IMR-90 (cell line): ENCODE data around the gene ST6GALNAC5. TPM values are rescaled to one million over a fixed set of nuclear protein-coding genes. Genes with fewer than 3 reads are reported as not detected.
A peak's percentile ranks its signal among the peaks of the same experiment; 100 is the strongest.

Experiments
- ATAC-seq: fragments of 200-7000 bp; cut with Tn5 transposase; 2 replicates; pipeline ENCODE4 v1.9.1; 2020; ENCODE audit warnings: low read depth, mild to moderate bottlenecking, moderate library complexity
- BruUV-seq: library from RNA; stranded (reverse); fragments of 400-500 nt; replicated peaks from 2 replicates; lab custom pipeline; 2021; lab: Mats Ljungman, UMichigan
- CTCF ChIA-PET: fragments of 300-600 bp; formaldehyde crosslinking; extraction: SDS; loops from one replicate; lab custom pipeline; 2021; ENCODE audit warnings: antibody characterized with exemption; lab: Yijun Ruan, JAX
- POLR2A ChIA-PET: fragments of 300-600 bp; sonication (Branson Sonifier 250); formaldehyde crosslinking; loops from one replicate; lab custom pipeline; 2022; ENCODE audit warnings: antibody characterized with exemption; ENCODE audit not compliant: unreplicated experiment; lab: Charles Lee
- DNase-seq: peaks from one replicate; pipeline ENCODE4 v3.0.0; 2013
- H2AFZ ChIP-seq: replicated peaks from 2 replicates; pipeline ENCODE3; 2013; ENCODE audit warnings: low read length, mild to moderate bottlenecking; ENCODE audit not compliant: poor library complexity
- H2AK5ac ChIP-seq: 2 replicates; pipeline ENCODE4 v1.6.1; 2013; ENCODE audit warnings: low read depth, low read length, inconsistent platforms
- H2AK9ac ChIP-seq: replicated peaks from 2 replicates; pipeline ENCODE3; 2013; ENCODE audit warnings: mild to moderate bottlenecking, low read depth, low read length, moderate library complexity; ENCODE audit not compliant: poor library complexity
- H2BK120ac ChIP-seq: 2 replicates; pipeline ENCODE4 v1.6.1; 2013; ENCODE audit warnings: low read depth, low read length, inconsistent platforms
- H2BK15ac ChIP-seq: 3 replicates; pipeline ENCODE4 v1.6.1; 2013; ENCODE audit warnings: low read depth, low read length, inconsistent platforms
- H2BK20ac ChIP-seq: 2 replicates; pipeline ENCODE4 v1.6.1; 2013; ENCODE audit warnings: low read depth, mild to moderate bottlenecking, inconsistent platforms, low read length, moderate library complexity
- H2BK5ac ChIP-seq: 2 replicates; pipeline ENCODE4 v1.6.1; 2013; ENCODE audit warnings: mild to moderate bottlenecking, low read depth, low read length, inconsistent platforms; ENCODE audit not compliant: poor library complexity, severe bottlenecking
- H3K14ac ChIP-seq: replicated peaks from 2 replicates; pipeline ENCODE4 v1.6.1; 2013; ENCODE audit warnings: low read depth, low read length, inconsistent platforms
- H3K18ac ChIP-seq: 2 replicates; pipeline ENCODE4 v1.6.1; 2013; ENCODE audit warnings: low read depth, low read length, control low read depth
- H3K23ac ChIP-seq: 2 replicates; pipeline ENCODE4 v1.6.1; 2013; ENCODE audit warnings: low read depth, low read length, inconsistent platforms
- H3K27ac ChIP-seq: 2 replicates; pipeline ENCODE4 v1.5.1; 2013; ENCODE audit warnings: mild to moderate bottlenecking, control low read depth, low read length; ENCODE audit not compliant: insufficient read depth
- H3K27me3 ChIP-seq: 2 replicates; pipeline ENCODE4 v1.6.1; 2013; ENCODE audit warnings: low read length; ENCODE audit not compliant: control insufficient read depth, insufficient read depth
- H3K36me3 ChIP-seq: 2 replicates; pipeline ENCODE4 v1.6.1; 2013; ENCODE audit warnings: low read length, mixed read lengths; ENCODE audit not compliant: control insufficient read depth, insufficient read depth
- H3K4ac ChIP-seq: 2 replicates; pipeline ENCODE4 v1.6.1; 2013; ENCODE audit warnings: low read depth, low read length, inconsistent platforms
- H3K4me1 ChIP-seq: 2 replicates; pipeline ENCODE4 v1.6.1; 2013; ENCODE audit warnings: low read length, mixed read lengths; ENCODE audit not compliant: control insufficient read depth, insufficient read depth
- H3K4me2 ChIP-seq: 2 replicates; pipeline ENCODE4 v1.6.1; 2013; ENCODE audit warnings: low read depth, mild to moderate bottlenecking, control low read depth, low read length, moderate library complexity
- H3K4me3 ChIP-seq: 2 replicates; pipeline ENCODE4 v1.5.1; 2013; ENCODE audit warnings: low read depth, mild to moderate bottlenecking, control low read depth, low read length, moderate library complexity; ENCODE audit not compliant: insufficient read depth
- H3K56ac ChIP-seq: 2 replicates; pipeline ENCODE4 v1.6.1; 2013; ENCODE audit warnings: low read length, inconsistent platforms; ENCODE audit not compliant: insufficient read depth; ENCODE audit errors: extremely low read depth
- H3K79me1 ChIP-seq, 2 experiments: 2 replicates each; pipeline ENCODE4 v1.6.1; 2013; ENCODE audit warnings: low read length in 2 of 2, inconsistent platforms in 1 of 2, low read depth in 1 of 2
- H3K9ac ChIP-seq: 2 replicates; pipeline ENCODE4 v1.6.1; 2013; ENCODE audit warnings: low read depth, low read length, control low read depth
- H3K9me1 ChIP-seq: 2 replicates; pipeline ENCODE4 v1.6.1; 2013; ENCODE audit warnings: low read length, inconsistent platforms; ENCODE audit not compliant: insufficient read depth
- H3K9me3 ChIP-seq: 2 replicates; pipeline ENCODE4 v1.6.1; 2013; ENCODE audit warnings: low read length; ENCODE audit not compliant: control insufficient read depth, insufficient read depth
- H4K20me1 ChIP-seq: 2 replicates; pipeline ENCODE4 v1.6.1; 2013; ENCODE audit warnings: low read length, inconsistent platforms; ENCODE audit not compliant: insufficient read depth
- H4K5ac ChIP-seq: 2 replicates; pipeline ENCODE4 v1.6.1; 2013; ENCODE audit warnings: mild to moderate bottlenecking, low read depth, low read length, control low read depth
- H4K8ac ChIP-seq, 2 experiments: 2 replicates each; pipeline ENCODE4 v1.6.1; 2013; ENCODE audit warnings: low read depth in 2 of 2, low read length in 2 of 2, control low read depth in 1 of 2, inconsistent platforms in 1 of 2
- H4K91ac ChIP-seq: 2 replicates; pipeline ENCODE4 v1.6.1; 2013; ENCODE audit warnings: low read depth, low read length, inconsistent platforms; ENCODE audit not compliant: insufficient read depth
- BHLHE40 ChIP-seq: fragments of 150-350 bp; IDR thresholded peaks from 2 replicates; pipeline ENCODE4 v1.6.1; 2016; ENCODE audit warnings: mild to moderate bottlenecking, low read depth, low read length
- CHD1 ChIP-seq: IDR thresholded peaks from 2 replicates; pipeline ENCODE4 v1.6.1; 2012; ENCODE audit warnings: low read depth, low read length, improper control_type of control experiment
- MXI1 ChIP-seq: IDR thresholded peaks from 2 replicates; pipeline ENCODE4 v1.6.1; 2012; ENCODE audit warnings: low read depth, mild to moderate bottlenecking, low read length, moderate library complexity, borderline replicate concordance
- NFE2L2 ChIP-seq: fragments of 150-350 bp; IDR thresholded peaks from 2 replicates; pipeline ENCODE4 v1.6.1; 2016; ENCODE audit warnings: low read depth, mild to moderate bottlenecking, low read length
- RAD21 ChIP-seq: IDR thresholded peaks from 2 replicates; pipeline ENCODE4 v1.6.1; 2012; ENCODE audit warnings: low read length, improper control_type of control experiment
- RCOR1 ChIP-seq: IDR thresholded peaks from 2 replicates; pipeline ENCODE4 v1.6.1; 2012; ENCODE audit warnings: mild to moderate bottlenecking, low read length, improper control_type of control experiment; ENCODE audit not compliant: insufficient replicate concordance
- RFX5 ChIP-seq: IDR thresholded peaks from 2 replicates; pipeline ENCODE4 v1.8.0; 2012; ENCODE audit warnings: low read depth, mild to moderate bottlenecking, low read length, moderate library complexity
- SMC3 ChIP-seq: fragments of 150-350 bp; IDR thresholded peaks from 2 replicates; pipeline ENCODE4 v1.6.1; 2016; ENCODE audit warnings: low read depth, mild to moderate bottlenecking, antibody characterized with exemption, low read length, moderate library complexity
- WGBS, 2 experiments: methylation state at CpG; one replicate each; pipeline versions ENCODE4 v1.1.5 to v1.1.7; 2013; ENCODE audit warnings: missing lambda C conversion rate in 2 of 2; ENCODE audit not compliant: insufficient read length in 1 of 2; ENCODE audit errors: extremely low coverage in 2 of 2; 5-methylcytosine and 5-hydroxymethylcytosine counted together
- dilution Hi-C: fragments of 300-500 bp; cut with HindIII; formaldehyde crosslinking; loops from one replicate; pipeline ENCODE4 v1.14.3; 2018; ENCODE audit warnings: low sequenced_read_pairs; ENCODE audit not compliant: unreplicated experiment
- in situ Hi-C: fragments of 300-500 bp; cut with MboI; formaldehyde crosslinking; loops from 3 replicates; pipeline ENCODE4 v1.14.3; 2019; ENCODE audit warnings: low sequenced_read_pairs, inconsistent platforms, mixed read lengths
- intact Hi-C: fragments of 100-400 bp; cut with micrococcal nuclease; formaldehyde crosslinking; loops from 2 replicates; pipeline ENCODE4 v1.10.0; 2022
- polyA plus RNA-seq, 3 experiments: library from polyadenylated mRNA; depleted of rRNA; stranded (reverse); fragments of >200 nt; gene quantifications; 2 replicates each; pipeline ENCODE4 v1.2.3, GENCODE V29; 2012; ENCODE audit warnings: low replicate concordance in 1 of 3
- total RNA-seq: library from RNA; depleted of rRNA; stranded (reverse); fragments of >200 nt; gene quantifications from 2 replicates; pipeline ENCODE4 v1.2.3, GENCODE V29; 2012
- TF ChIP-seq, protein P1 (sequence below): fragments of 150-350 bp; IDR thresholded peaks from 2 replicates; pipeline ENCODE4 v1.6.1; 2017; ENCODE audit warnings: mild to moderate bottlenecking, antibody characterized with exemption, low read length, low read depth
- TF ChIP-seq, protein P2 (sequence below): fragments of 150-350 bp; IDR thresholded peaks from 2 replicates; pipeline ENCODE4 v1.6.1; 2016; ENCODE audit warnings: low read depth, mild to moderate bottlenecking, low read length, moderate library complexity, borderline replicate concordance
- TF ChIP-seq, protein P3 (sequence below): conservative IDR thresholded peaks from 2 replicates; pipeline ENCODE4 v1.5.1; 2012; ENCODE audit warnings: mild to moderate bottlenecking, low read depth, low read length, improper control_type of control experiment

The ST6GALNAC5 gene
- total and polyA plus RNA-seq, 2 of the 4 experiments (the other 2 are of a cell fraction), result 3.4 to 4.0 TPM

DNA sequence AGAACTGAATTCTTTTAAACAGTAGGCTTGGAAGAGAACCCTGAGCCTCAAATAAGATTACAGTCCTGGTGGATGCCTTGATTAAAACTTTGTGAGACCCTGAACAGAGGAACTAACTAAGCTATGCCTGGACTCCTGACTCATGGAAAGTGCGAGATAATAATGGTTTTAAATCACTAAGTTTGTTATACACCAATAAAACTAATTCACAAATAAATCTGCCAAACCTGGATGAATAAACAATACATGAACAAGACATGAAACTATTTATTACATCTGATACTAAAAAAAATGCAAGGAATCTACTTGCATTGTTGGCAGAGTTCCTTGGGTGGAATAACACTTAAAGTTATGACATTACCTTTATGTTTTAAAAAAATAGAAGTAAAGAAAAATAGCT lies 233.6 kb downstream of the ST6GALNAC5 start:
- H3K27me3 ChIP-seq, result no peaks in the 10 kb centered on the region
- H3K56ac ChIP-seq, result no peak overlapping the region
- no peak; the same call in 1 of the 2 replicates for ATAC-seq
- H3K79me1 ChIP-seq, result no peaks in the 10 kb centered on the region
- H4K91ac ChIP-seq, result no peak overlapping the region
- no TSS peak for BruUV-seq
- intact Hi-C loops, result no loop called here
- no peaks in the 10 kb centered on the region for H4K20me1 ChIP-seq
- no peaks in the 10 kb centered on the region for H3K36me3 ChIP-seq
- H3K4ac ChIP-seq, result no peak overlapping the region
- no peak for TF ChIP-seq RFX5
- no peak for TF ChIP-seq RAD21
- TF ChIP-seq MXI1, result no peak
- no peak for TF ChIP-seq BHLHE40
- TF ChIP-seq CHD1, result no peak
- TF ChIP-seq, protein P1, sequence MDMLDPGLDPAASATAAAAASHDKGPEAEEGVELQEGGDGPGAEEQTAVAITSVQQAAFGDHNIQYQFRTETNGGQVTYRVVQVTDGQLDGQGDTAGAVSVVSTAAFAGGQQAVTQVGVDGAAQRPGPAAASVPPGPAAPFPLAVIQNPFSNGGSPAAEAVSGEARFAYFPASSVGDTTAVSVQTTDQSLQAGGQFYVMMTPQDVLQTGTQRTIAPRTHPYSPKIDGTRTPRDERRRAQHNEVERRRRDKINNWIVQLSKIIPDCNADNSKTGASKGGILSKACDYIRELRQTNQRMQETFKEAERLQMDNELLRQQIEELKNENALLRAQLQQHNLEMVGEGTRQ, result no peak
- no peak for TF ChIP-seq SMC3
- no peak for TF ChIP-seq RCOR1
- TF ChIP-seq, protein P2, sequence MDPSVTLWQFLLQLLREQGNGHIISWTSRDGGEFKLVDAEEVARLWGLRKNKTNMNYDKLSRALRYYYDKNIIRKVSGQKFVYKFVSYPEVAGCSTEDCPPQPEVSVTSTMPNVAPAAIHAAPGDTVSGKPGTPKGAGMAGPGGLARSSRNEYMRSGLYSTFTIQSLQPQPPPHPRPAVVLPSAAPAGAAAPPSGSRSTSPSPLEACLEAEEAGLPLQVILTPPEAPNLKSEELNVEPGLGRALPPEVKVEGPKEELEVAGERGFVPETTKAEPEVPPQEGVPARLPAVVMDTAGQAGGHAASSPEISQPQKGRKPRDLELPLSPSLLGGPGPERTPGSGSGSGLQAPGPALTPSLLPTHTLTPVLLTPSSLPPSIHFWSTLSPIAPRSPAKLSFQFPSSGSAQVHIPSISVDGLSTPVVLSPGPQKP, result no peak
- TF ChIP-seq, protein P3, sequence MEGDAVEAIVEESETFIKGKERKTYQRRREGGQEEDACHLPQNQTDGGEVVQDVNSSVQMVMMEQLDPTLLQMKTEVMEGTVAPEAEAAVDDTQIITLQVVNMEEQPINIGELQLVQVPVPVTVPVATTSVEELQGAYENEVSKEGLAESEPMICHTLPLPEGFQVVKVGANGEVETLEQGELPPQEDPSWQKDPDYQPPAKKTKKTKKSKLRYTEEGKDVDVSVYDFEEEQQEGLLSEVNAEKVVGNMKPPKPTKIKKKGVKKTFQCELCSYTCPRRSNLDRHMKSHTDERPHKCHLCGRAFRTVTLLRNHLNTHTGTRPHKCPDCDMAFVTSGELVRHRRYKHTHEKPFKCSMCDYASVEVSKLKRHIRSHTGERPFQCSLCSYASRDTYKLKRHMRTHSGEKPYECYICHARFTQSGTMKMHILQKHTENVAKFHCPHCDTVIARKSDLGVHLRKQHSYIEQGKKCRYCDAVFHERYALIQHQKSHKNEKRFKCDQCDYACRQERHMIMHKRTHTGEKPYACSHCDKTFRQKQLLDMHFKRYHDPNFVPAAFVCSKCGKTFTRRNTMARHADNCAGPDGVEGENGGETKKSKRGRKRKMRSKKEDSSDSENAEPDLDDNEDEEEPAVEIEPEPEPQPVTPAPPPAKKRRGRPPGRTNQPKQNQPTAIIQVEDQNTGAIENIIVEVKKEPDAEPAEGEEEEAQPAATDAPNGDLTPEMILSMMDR, result no peak
- no peak for TF ChIP-seq NFE2L2
- no peak overlapping the region for H2BK20ac ChIP-seq
- DNase-seq, result peak; percentile 1
- H3K18ac ChIP-seq, result no peak overlapping the region
- H3K14ac ChIP-seq, result no peak overlapping the region
- dilution Hi-C loops, result no loop called here
- H3K9ac ChIP-seq, result no peak overlapping the region
- no peak overlapping the region for H2BK120ac ChIP-seq
- no peak overlapping the region for H3K4me2 ChIP-seq
- H3K9me3 ChIP-seq, result 0 out of 2 replicates have a peak, but pooled peaks cover 2% of the 10 kb centered on the region
- H3K4me1 ChIP-seq, result no peaks in the 10 kb centered on the region
- H3K23ac ChIP-seq, result no peak overlapping the region
- no peak overlapping the region for H2AK5ac ChIP-seq
- no peak overlapping the region for H2AK9ac ChIP-seq
- CTCF ChIA-PET, result no interaction called here
- H4K5ac ChIP-seq, result no peak overlapping the region
- no peak overlapping the region for H2BK5ac ChIP-seq
- no CpG with 5 or more reads among the region's 1 CpG for WGBS, 2 experiments
- H3K4me3 ChIP-seq, result no peak overlapping the region
- no peak overlapping the region for H3K27ac ChIP-seq
- no peak overlapping the region for H2BK15ac ChIP-seq
- no peak overlapping the region for H4K8ac ChIP-seq
- no peak overlapping the region for H2AFZ ChIP-seq
- in situ Hi-C loops, result no loop called here
- no peaks in the 10 kb centered on the region for H3K9me1 ChIP-seq
- POLR2A ChIA-PET, result no interaction called here
